T-helper 1 cell (primary cell): ENCODE results near the gene ALDH8A1.

Experiments used
- DNase-seq, 5 donors: peaks; one replicate each; pipeline ENCODE4 v3.0.0-alpha.2; 2012 to 2020

ALDH8A1 gene

GRCh38 chr6:134870677-134871498 lies 79.0 kb downstream of the ALDH8A1 start:
- peak in 1 of 5 donors; percentile 19 for DNase-seq

- DNase-seq: no peak
Observed at GRCh38 chr6:134868812-134869211, 81.1 kb downstream of the ALDH8A1 start.
